GM12873 (cell line): ENCODE data around the gene DDX54.

Experiments
- CTCF ChIP-seq: IDR thresholded peaks from 2 replicates; pipeline ENCODE4 v1.5.1; 2012; ENCODE audit warnings: low read depth, mild to moderate bottlenecking, moderate library complexity, low read length, control low read depth; ENCODE audit not compliant: insufficient read depth; ENCODE audit errors: missing control alignments

Gene DDX54

GRCh38 chr12:113155646-113156045 lies 29.6 kb downstream of the DDX54 start:
- TF ChIP-seq CTCF, result no peak

- TF ChIP-seq CTCF, result no peak
Observed at GRCh38 chr12:113155060-113155459, 30.2 kb downstream of the DDX54 start.

GRCh38 chr12:113154351-113154973 lies 30.8 kb downstream of the DDX54 start:
- TF ChIP-seq CTCF, result no peak

GRCh38 chr12:113152835-113153814 lies 32.2 kb downstream of the DDX54 start:
- peak; percentile 52 for TF ChIP-seq CTCF

- peak; percentile 1 for TF ChIP-seq CTCF
Observed at GRCh38 chr12:113152196-113152834, 33.0 kb downstream of the DDX54 start.

GRCh38 chr12:113151655-113152054 lies 33.6 kb downstream of the DDX54 start:
- peak; percentile 12 for TF ChIP-seq CTCF
